Measurements from ENCODE around the gene PACS2. TPM values are rescaled to one million over a fixed set of nuclear protein-coding genes. Genes with fewer than 3 reads are reported as not detected.

Gene PACS2
- polyA plus RNA-seq, 1 of the 3 experiments (the other 2 are of a cell fraction) = 42.7 TPM

DNA sequence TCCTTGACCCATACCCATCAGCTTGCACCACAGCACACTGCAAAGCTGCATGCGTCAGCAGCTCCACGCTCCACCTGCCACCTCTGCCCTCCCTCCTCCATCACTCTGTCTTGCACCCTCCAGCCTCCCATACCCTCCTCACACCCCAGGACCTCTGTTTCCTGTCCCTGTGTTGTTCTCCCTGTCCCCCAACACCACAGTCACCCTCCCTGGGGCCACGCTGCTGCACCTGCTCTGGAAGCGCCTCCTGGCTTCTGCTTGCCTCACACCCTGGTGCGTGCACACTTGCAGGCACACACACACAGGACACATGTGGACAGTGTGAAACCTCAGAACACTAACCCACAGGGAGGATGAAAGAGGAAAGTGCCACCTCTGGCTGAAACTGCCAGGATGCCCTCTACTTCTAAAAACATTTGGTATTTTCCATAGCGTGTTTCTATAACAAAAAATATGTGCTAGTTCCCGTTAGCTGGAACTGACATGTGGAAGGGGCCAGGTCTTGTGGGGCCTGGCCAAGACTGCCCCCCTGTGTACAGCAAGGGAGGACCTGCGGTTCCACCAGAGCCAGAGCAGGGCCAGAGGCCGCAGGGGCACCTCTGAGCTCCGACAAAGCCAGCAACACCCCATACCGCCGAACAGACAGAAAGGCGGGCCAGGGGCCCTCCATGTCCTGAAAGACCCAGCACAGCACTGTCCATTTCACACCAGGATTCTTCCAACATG is 23.8 kb upstream of the PACS2 start:
- Histone ChIP-seq H2AFZ (ENCODE audit: low read depth) (no peak overlapping the region), H3K4me1 (ENCODE audit: control insufficient read depth in 1 of 2, insufficient read depth in 2 of 2, low read depth in 1 of 2, low read length in 1 of 2) (peaks cover 0 to 62% of the 10 kb centered on the region in 2 experiments; a peak in 3 of 4 replicates), H4K20me1 (ENCODE audit: insufficient read depth) (peaks cover 61% of the 10 kb centered on the region), H3K9ac (no peak overlapping the region), H3F3A (replicated peaks; ENCODE audit: insufficient read depth) (no peaks in the 10 kb centered on the region), H3K36me3 (replicated peaks in 1 of 2; ENCODE audit: control insufficient read depth in 1 of 2, insufficient read depth in 2 of 2, low read length in 1 of 2) (no peaks in the 10 kb centered on the region), H3K79me2 (ENCODE audit: insufficient read depth) (peaks cover 71% of the 10 kb centered on the region), H3K9me3 (no peaks in the 10 kb centered on the region), H3K4me2 (no peak overlapping the region), H3K27me3 (ENCODE audit: insufficient read depth) (no peaks in the 10 kb centered on the region), H3K27ac (ENCODE audit: low read depth in 2 of 2, low read length in 1 of 2) (peak overlapping the region in 1 of 2 experiments; percentile 53; a peak in 1 of 4 replicates), H3K4me3 (ENCODE audit: low read depth in 2 of 2, low read length in 1 of 2) (no peak overlapping the region), H3K9me2 (no peaks in the 10 kb centered on the region)
- 93% methylated on average over 11 of the region's 13 CpGs for WGBS (ENCODE audit: low lambda C conversion rate)
- peak; percentile 79 for DNase-seq
- ChIA-PET CTCF (interaction anchor here (0.6 to 2.7 kb wide), 17 partner anchors 9 to 220 kb away, joined by 3 to 15 read pairs (median 5); no protein-coding TSS in a partner anchor), POLR2A (no interaction called here)
- TF ChIP-seq TCF12 (IDR thresholded peaks at IDR 0.05) = no peak
- 0 out of 2 replicates have a peak, but pooled peaks have one; percentile 17 for TF ChIP-seq CTCF (IDR thresholded peaks at IDR 0.05)
- TF ChIP-seq SMC3 (IDR thresholded peaks at IDR 0.05; ENCODE audit: low read depth, low read length) = peak; percentile 21; the same call in 1 of the 2 replicates
- TF ChIP-seq RAD21 (IDR thresholded peaks at IDR 0.05; ENCODE audit: low read length) = peak; percentile 65

DNA sequence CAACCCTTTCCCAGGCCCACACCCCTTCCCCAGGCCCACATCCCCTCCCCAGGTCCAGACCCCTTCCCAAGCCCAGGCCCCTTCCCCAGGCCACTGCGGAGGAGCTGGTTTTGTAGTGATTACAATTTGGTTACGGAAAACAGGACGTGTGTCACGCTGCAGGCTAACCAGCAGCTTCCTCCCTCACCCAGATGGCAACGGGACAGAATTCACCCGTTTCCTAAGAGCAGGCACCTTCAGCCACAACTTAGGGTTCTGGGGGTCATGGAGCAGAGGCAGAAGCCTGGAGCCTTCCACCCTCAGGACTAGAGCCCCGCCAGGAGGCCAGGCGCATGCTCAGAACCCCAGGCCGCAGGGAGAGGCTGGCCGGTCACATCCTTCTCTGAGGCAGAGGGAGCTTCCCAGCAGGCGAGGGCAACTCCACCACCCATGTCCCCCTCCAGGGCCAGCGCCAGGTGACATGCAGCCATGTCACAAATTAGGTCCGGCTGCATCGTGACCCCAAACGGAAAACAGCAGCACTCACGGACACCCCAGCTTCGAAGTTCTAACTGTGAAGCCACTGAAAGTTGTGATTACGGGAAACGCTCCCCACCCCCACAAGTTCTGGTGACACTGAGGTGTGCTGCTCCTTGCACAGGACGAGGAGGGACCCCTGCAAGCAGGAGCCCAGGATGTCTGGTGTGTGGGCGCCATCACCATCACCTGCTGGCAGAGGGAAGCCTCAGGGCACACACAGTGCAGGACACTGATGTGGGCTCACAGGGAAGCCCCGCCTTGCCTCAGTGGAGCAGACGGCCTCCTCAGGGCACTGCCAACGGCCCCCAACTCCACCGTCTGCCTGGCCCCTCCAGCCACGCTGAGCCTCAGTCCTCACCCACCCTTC is 21.5 kb upstream of the PACS2 start:
- H3K9ac ChIP-seq = no peak overlapping the region

More for the DNA sequence above, 21.5 kb upstream of the PACS2 start:
- H3K27ac ChIP-seq (ENCODE audit: low read depth in 2 of 2, low read length in 1 of 2) = peak overlapping the region; percentile 21 to 98; a peak in 3 of 4 replicates
- H2AFZ ChIP-seq (ENCODE audit: low read depth) = no peak overlapping the region
- POLR2A ChIA-PET = interaction anchor here (1.0 to 1.1 kb wide), 2 partner anchors 8 to 13 kb away, joined by 3 read pairs; partner anchors contain the start of gene BRF1
- H3K4me2 ChIP-seq = no peak overlapping the region
- 83% methylated on average over 17 of the region's 26 CpGs for WGBS (ENCODE audit: low lambda C conversion rate)
- H3K9me2 ChIP-seq = no peaks in the 10 kb centered on the region
- H3K4me1 ChIP-seq (ENCODE audit: control insufficient read depth in 1 of 2, insufficient read depth in 2 of 2, low read depth in 1 of 2, low read length in 1 of 2) = peaks cover 0 to 44% of the 10 kb centered on the region in 2 experiments; a peak in 3 of 4 replicates
- peaks cover 87% of the 10 kb centered on the region for H3K79me2 ChIP-seq (ENCODE audit: insufficient read depth)
- TF ChIP-seq CTCF (IDR thresholded peaks at IDR 0.05) (no peak), MEF2A (IDR thresholded peaks at IDR 0.05; ENCODE audit: borderline replicate concordance, low read depth) (no peak), CHD2 (IDR thresholded peaks at IDR 0.05; ENCODE audit: low read length, partially characterized antibody) (peak; percentile 17), EZH2phosphoT487 (IDR thresholded peaks at IDR 0.05; ENCODE audit: borderline replicate concordance, low read depth) (no peak), IRF3 (IDR thresholded peaks at IDR 0.05; ENCODE audit: low read depth, low read length) (no peak)
- TF ChIP-seq, protein P1, sequence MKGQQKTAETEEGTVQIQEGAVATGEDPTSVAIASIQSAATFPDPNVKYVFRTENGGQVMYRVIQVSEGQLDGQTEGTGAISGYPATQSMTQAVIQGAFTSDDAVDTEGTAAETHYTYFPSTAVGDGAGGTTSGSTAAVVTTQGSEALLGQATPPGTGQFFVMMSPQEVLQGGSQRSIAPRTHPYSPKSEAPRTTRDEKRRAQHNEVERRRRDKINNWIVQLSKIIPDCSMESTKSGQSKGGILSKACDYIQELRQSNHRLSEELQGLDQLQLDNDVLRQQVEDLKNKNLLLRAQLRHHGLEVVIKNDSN (IDR thresholded peaks at IDR 0.05; ENCODE audit: borderline replicate concordance, low read depth) = no peak
- H3F3A ChIP-seq (replicated peaks; ENCODE audit: insufficient read depth) = no peaks in the 10 kb centered on the region
- CTCF ChIA-PET = interaction anchor here (1.1 to 3.0 kb wide), 11 partner anchors 11 to 202 kb away, joined by 3 to 10 read pairs (median 6); partner anchors contain the start of gene NUDT14
- H3K36me3 ChIP-seq (replicated peaks in 1 of 2; ENCODE audit: control insufficient read depth in 1 of 2, insufficient read depth in 2 of 2, low read length in 1 of 2) = no peaks in the 10 kb centered on the region
- DNase-seq = peak; percentile 58
- no peaks in the 10 kb centered on the region for H3K27me3 ChIP-seq (ENCODE audit: insufficient read depth)
- H3K4me3 ChIP-seq (ENCODE audit: low read depth in 2 of 2, low read length in 1 of 2) = no peak overlapping the region
- no peaks in the 10 kb centered on the region for H3K9me3 ChIP-seq
- peaks cover 61% of the 10 kb centered on the region for H4K20me1 ChIP-seq (ENCODE audit: insufficient read depth)

Measured in SK-N-SH (cell line).